Measurements from ENCODE around the gene TAF3.

Gene TAF3

DNA sequence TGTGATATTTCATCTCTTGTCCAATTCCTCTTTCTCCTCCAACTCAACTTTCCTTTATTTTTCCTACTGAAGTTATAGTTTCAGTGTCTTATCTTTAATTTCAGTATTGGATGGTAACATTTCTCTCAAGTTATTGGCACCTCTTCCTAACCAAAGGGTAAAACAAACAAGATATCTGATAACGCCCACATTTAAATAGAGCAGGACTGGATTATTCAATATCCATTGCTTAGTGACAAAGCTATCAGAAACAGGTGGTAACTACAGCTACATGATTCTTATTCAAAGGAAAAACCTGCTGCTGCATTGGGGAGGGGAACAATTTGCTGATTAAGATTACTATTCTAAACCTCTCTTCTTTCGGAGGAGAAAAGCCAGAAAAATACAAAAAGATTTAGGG, 87.8 kb downstream of the TAF3 start:
- Histone ChIP-seq H3K9me3 (ENCODE audit: control insufficient read depth, low read length) (no peaks in the 10 kb centered on the region), H3K9ac (ENCODE audit: low read length) (no peak overlapping the region), H3K4me1 (ENCODE audit: control insufficient read depth, insufficient read depth, low read length) (no peaks in the 10 kb centered on the region), H3K36me3 (ENCODE audit: control insufficient read depth, insufficient read depth, low read length, severe bottlenecking) (no peaks in the 10 kb centered on the region), H3K27me3 (replicated peaks; ENCODE audit: control insufficient read depth, insufficient read depth, low read length) (no peaks in the 10 kb centered on the region), H3K4me3 (ENCODE audit: low read length) (no peak overlapping the region)
- no peak for DNase-seq (ENCODE audit: low read depth)

- Histone ChIP-seq H3K27me3 (replicated peaks; ENCODE audit: control insufficient read depth, insufficient read depth, low read length) (no peaks in the 10 kb centered on the region), H3K4me3 (ENCODE audit: low read length) (no peak overlapping the region), H3K9me3 (ENCODE audit: control insufficient read depth, low read length) (no peaks in the 10 kb centered on the region)
Measured at GRCh38 chr10:7908541-7909210, 90.4 kb downstream of the TAF3 start.

DNA sequence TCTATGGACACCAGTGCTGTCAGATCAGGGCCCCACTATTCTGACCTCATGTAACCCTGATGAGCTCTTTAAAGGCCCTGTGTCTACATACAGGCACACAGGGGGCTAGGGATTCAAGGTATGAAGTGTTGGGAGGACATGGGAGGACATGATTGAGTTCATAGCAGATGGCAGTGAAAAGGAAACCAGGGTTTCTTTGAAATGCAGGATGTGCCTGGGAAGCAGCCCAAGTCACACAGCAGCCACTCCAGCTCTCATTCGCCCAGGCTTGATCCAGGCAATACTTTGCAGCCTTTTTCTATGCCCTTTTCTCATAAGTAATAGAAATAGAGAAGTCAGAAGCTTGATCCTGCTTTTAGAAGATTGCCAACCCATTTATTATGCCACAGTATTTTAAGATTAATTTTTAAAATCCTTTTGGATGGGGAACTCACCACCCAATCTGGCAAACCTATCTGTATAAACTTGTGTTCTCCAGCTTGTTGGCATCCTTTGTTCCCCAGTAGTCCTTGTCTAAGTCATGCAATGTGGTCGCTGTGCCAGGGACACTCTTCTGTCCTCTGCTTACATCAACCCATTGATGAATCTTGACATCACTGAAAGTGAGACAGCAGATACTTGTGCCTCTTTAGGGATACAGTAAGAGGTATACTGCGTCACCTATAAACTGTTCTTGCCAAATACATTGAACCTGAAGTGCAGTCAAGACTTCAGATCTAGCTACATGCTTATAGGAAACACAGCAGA, 95.0 kb downstream of the TAF3 start:
- H3K36me3 ChIP-seq (ENCODE audit: control insufficient read depth, insufficient read depth, low read length, severe bottlenecking) = no peaks in the 10 kb centered on the region
- H3K9me3 ChIP-seq (ENCODE audit: control insufficient read depth, low read length) = no peaks in the 10 kb centered on the region
- H3K27me3 ChIP-seq (replicated peaks; ENCODE audit: control insufficient read depth, insufficient read depth, low read length) = no peaks in the 10 kb centered on the region
- no peak overlapping the region for H3K4me3 ChIP-seq (ENCODE audit: low read length)
- DNase-seq (ENCODE audit: low read depth) = no peak
- H3K4me1 ChIP-seq (ENCODE audit: control insufficient read depth, insufficient read depth, low read length) = no peaks in the 10 kb centered on the region
- no peak overlapping the region for H3K9ac ChIP-seq (ENCODE audit: low read length)

More at GRCh38 chr10:7908541-7909210, 90.4 kb downstream of the TAF3 start:
- Histone ChIP-seq H3K4me1 (ENCODE audit: control insufficient read depth, insufficient read depth, low read length) (no peaks in the 10 kb centered on the region), H3K36me3 (ENCODE audit: control insufficient read depth, insufficient read depth, low read length, severe bottlenecking) (no peaks in the 10 kb centered on the region), H3K9ac (ENCODE audit: low read length) (no peak overlapping the region)
- no peak for DNase-seq (ENCODE audit: low read depth)

DNA sequence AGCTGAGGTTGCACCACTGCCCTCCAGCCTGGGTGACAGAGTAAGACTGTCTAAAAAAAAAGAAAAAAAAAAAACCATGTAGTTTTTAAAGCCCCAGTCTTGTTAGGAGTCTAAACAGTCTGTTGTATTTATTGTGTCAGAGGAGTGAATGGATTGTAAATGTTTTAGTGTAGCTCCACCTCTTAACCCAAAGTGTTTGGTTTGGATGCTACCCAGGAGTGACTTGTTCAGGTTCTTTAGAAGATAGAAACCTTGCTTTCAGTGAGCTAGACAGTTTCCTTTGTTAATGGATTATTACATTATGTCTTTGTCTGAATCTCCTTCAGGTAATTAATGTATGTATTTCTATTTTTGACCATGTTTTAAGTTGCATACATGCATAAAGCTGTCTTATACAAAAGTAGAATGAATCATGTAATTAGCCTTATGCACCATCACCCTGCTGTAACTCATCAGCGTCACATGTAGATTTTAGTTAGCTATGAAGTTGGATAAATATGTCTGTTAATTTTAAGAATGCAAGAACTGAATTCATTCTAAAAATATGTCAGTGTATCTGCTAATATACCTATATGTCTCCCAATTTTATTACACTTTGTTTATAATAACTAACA, 97.7 kb downstream of the TAF3 start:
- no peaks in the 10 kb centered on the region for H3K4me1 ChIP-seq (ENCODE audit: control insufficient read depth, insufficient read depth, low read length)
- H3K9ac ChIP-seq (ENCODE audit: low read length) = no peak overlapping the region
- no peak overlapping the region for H3K4me3 ChIP-seq (ENCODE audit: low read length)
- no peaks in the 10 kb centered on the region for H3K36me3 ChIP-seq (ENCODE audit: control insufficient read depth, insufficient read depth, low read length, severe bottlenecking)
- no peaks in the 10 kb centered on the region for H3K27me3 ChIP-seq (replicated peaks; ENCODE audit: control insufficient read depth, insufficient read depth, low read length)
- DNase-seq (ENCODE audit: low read depth) = peak; percentile 39
- H3K9me3 ChIP-seq (ENCODE audit: control insufficient read depth, low read length) = no peaks in the 10 kb centered on the region

- no peak for DNase-seq (ENCODE audit: low read depth)
- Histone ChIP-seq H3K9me3 (ENCODE audit: control insufficient read depth, low read length) (no peaks in the 10 kb centered on the region), H3K4me1 (ENCODE audit: control insufficient read depth, insufficient read depth, low read length) (no peaks in the 10 kb centered on the region), H3K9ac (ENCODE audit: low read length) (no peak overlapping the region), H3K27me3 (replicated peaks; ENCODE audit: control insufficient read depth, insufficient read depth, low read length) (no peaks in the 10 kb centered on the region), H3K36me3 (ENCODE audit: control insufficient read depth, insufficient read depth, low read length, severe bottlenecking) (no peaks in the 10 kb centered on the region), H3K4me3 (ENCODE audit: low read length) (no peak overlapping the region)
Measured at GRCh38 chr10:7917736-7918135, 99.4 kb downstream of the TAF3 start.

DNA sequence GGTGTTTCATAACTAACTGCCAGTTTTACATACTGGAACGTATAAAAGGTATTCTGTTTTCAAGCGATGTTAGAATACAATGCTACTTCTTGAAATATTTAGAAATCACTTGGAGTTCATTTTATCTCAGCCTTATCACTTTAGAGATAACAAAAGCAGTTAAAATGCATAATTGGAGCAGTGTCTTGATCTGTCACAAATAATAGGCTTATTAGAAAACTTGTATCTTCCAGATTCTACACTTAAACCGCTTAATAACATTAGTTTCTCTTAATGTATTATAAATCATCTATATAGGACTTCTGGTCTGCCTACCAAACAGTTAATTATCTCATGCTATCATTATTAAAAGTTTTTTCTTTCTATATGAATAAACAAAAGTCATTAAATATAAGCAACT, 104.4 kb downstream of the TAF3 start:
- Histone ChIP-seq H3K4me1 (ENCODE audit: control insufficient read depth, insufficient read depth, low read length) (no peaks in the 10 kb centered on the region), H3K9me3 (ENCODE audit: control insufficient read depth, low read length) (no peaks in the 10 kb centered on the region), H3K9ac (ENCODE audit: low read length) (no peak overlapping the region), H3K27me3 (replicated peaks; ENCODE audit: control insufficient read depth, insufficient read depth, low read length) (no peaks in the 10 kb centered on the region), H3K4me3 (ENCODE audit: low read length) (no peak overlapping the region), H3K36me3 (ENCODE audit: control insufficient read depth, insufficient read depth, low read length, severe bottlenecking) (no peaks in the 10 kb centered on the region)
- no peak for DNase-seq (ENCODE audit: low read depth)

DNA sequence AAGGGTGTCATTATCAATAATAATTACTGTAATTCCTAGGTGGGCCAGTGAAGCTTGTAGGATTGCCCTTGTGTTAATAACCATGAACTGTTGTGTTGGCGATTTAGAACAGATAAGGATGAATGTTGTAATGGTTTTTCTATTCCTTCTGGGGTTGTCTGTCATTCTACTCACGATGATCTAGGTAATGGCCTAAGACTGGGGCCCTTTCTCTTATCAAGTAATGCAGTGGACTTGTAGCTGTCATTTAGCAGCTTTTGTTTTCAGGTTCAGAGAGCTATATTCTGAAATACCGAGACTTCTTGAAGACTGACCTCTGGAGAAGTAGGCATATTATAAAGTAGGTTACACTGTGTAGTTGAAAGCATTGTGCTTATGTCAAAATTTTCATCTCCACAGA, 110.2 kb downstream of the TAF3 start:
- H3K36me3 ChIP-seq (ENCODE audit: control insufficient read depth, insufficient read depth, low read length, severe bottlenecking) = no peaks in the 10 kb centered on the region
- no peak overlapping the region for H3K9ac ChIP-seq (ENCODE audit: low read length)
- no peaks in the 10 kb centered on the region for H3K4me1 ChIP-seq (ENCODE audit: control insufficient read depth, insufficient read depth, low read length)
- no peaks in the 10 kb centered on the region for H3K9me3 ChIP-seq (ENCODE audit: control insufficient read depth, low read length)
- H3K27me3 ChIP-seq (replicated peaks; ENCODE audit: control insufficient read depth, insufficient read depth, low read length) = no peaks in the 10 kb centered on the region
- H3K4me3 ChIP-seq (ENCODE audit: low read length) = no peak overlapping the region
- DNase-seq (ENCODE audit: low read depth) = no peak

DNA sequence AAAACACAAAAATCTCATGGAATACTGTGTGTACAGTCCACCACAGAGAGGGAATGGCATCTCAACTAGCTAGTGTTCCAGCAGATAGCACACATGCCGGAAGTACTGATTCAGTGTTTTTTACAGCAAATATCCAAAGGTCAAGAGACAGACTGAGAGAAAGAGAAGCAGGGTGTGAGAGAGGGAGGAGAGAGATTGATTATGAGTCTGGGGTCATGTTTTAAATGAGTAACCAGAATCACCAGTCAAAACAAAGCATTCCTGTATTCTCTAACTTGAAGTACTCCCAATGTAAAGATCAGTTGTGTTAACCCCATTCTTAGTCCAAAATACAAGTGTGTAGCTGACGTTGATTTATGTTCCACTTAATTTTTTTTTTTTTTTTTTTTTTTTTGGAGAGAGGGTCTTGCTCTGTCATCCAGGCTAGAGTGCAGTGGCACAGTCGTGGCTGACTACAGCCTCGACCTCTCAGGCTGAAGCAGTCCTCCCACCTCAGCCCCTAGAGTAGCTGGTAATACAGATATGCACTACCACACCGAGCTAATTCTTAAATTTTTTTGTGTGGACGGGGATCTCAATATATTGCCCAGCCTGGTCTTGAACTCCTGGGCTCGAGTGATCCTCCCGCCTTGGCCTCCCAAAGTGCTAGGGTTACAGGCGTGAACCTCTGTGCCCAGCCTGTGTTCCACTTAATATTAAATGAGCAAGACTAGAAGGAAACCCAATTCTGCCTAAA, 114.2 kb downstream of the TAF3 start:
- no peaks in the 10 kb centered on the region for H3K36me3 ChIP-seq (ENCODE audit: control insufficient read depth, insufficient read depth, low read length, severe bottlenecking)
- H3K9ac ChIP-seq (ENCODE audit: low read length) = no peak overlapping the region
- no peaks in the 10 kb centered on the region for H3K27me3 ChIP-seq (replicated peaks; ENCODE audit: control insufficient read depth, insufficient read depth, low read length)
- DNase-seq (ENCODE audit: low read depth) = no peak
- no peak overlapping the region for H3K4me3 ChIP-seq (ENCODE audit: low read length)
- no peaks in the 10 kb centered on the region for H3K9me3 ChIP-seq (ENCODE audit: control insufficient read depth, low read length)
- no peaks in the 10 kb centered on the region for H3K4me1 ChIP-seq (ENCODE audit: control insufficient read depth, insufficient read depth, low read length)

GRCh38 chr10:7933262-7933661, 115.0 kb downstream of the TAF3 start:
- Histone ChIP-seq H3K9me3 (ENCODE audit: control insufficient read depth, low read length) (no peaks in the 10 kb centered on the region), H3K9ac (ENCODE audit: low read length) (no peak overlapping the region), H3K4me3 (ENCODE audit: low read length) (no peak overlapping the region), H3K27me3 (replicated peaks; ENCODE audit: control insufficient read depth, insufficient read depth, low read length) (no peaks in the 10 kb centered on the region), H3K4me1 (ENCODE audit: control insufficient read depth, insufficient read depth, low read length) (no peaks in the 10 kb centered on the region), H3K36me3 (ENCODE audit: control insufficient read depth, insufficient read depth, low read length, severe bottlenecking) (no peaks in the 10 kb centered on the region)
- DNase-seq (ENCODE audit: low read depth) = no peak

DNA sequence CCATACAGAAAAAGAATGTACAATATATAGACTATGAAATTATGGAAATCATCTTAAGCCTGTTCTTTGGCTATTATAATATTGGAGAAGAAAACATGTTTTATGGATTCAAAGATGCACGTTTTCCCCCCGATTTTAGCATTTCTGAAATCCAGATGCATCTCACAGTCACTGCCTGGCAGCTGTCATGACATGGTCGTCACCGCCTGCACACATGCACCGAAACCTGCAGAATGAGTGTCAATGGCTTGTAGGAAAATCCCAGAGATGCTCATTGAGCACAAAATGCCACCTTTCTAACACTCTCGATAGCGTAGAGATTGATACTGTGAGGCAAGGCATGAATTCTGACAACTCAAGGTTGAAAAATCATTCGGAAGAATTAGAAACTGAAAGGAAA, 115.5 kb downstream of the TAF3 start:
- H3K4me1 ChIP-seq (ENCODE audit: control insufficient read depth, insufficient read depth, low read length) = no peaks in the 10 kb centered on the region
- DNase-seq (ENCODE audit: low read depth) = no peak
- no peak overlapping the region for H3K4me3 ChIP-seq (ENCODE audit: low read length)
- no peaks in the 10 kb centered on the region for H3K36me3 ChIP-seq (ENCODE audit: control insufficient read depth, insufficient read depth, low read length, severe bottlenecking)
- H3K27me3 ChIP-seq (replicated peaks; ENCODE audit: control insufficient read depth, insufficient read depth, low read length) = no peaks in the 10 kb centered on the region
- H3K9ac ChIP-seq (ENCODE audit: low read length) = no peak overlapping the region
- H3K9me3 ChIP-seq (ENCODE audit: control insufficient read depth, low read length) = no peaks in the 10 kb centered on the region

- H3K27me3 ChIP-seq (replicated peaks; ENCODE audit: control insufficient read depth, insufficient read depth, low read length) = no peaks in the 10 kb centered on the region
- H3K9ac ChIP-seq (ENCODE audit: low read length) = no peak overlapping the region
- no peaks in the 10 kb centered on the region for H3K4me1 ChIP-seq (ENCODE audit: control insufficient read depth, insufficient read depth, low read length)
- peaks cover 7% of the 10 kb centered on the region for H3K9me3 ChIP-seq (ENCODE audit: control insufficient read depth, low read length)
- H3K36me3 ChIP-seq (ENCODE audit: control insufficient read depth, insufficient read depth, low read length, severe bottlenecking) = no peaks in the 10 kb centered on the region
- no peak overlapping the region for H3K4me3 ChIP-seq (ENCODE audit: low read length)
- no peak for DNase-seq (ENCODE audit: low read depth)
Measured at GRCh38 chr10:7937315-7937945, 119.1 kb downstream of the TAF3 start.
